PC-3 (cell line): Measurements from ENCODE around the gene C1QTNF12.

Experiments used
- EZH2 ChIP-seq: fragments of 300-600 bp; sonication (generic); IDR thresholded peaks from one replicate; pipeline ENCODE4 v1.6.1; 2017; ENCODE audit warnings: antibody characterized with exemption, mild to moderate bottlenecking, low read length; ENCODE audit not compliant: unreplicated experiment
- TF ChIP-seq, protein P1 (sequence below): fragments of 300-600 bp; sonication (generic); conservative IDR thresholded peaks from 2 replicates; pipeline ENCODE4 v1.5.1; 2017; ENCODE audit warnings: antibody characterized with exemption, low read depth, mild to moderate bottlenecking, low read length

DNA sequence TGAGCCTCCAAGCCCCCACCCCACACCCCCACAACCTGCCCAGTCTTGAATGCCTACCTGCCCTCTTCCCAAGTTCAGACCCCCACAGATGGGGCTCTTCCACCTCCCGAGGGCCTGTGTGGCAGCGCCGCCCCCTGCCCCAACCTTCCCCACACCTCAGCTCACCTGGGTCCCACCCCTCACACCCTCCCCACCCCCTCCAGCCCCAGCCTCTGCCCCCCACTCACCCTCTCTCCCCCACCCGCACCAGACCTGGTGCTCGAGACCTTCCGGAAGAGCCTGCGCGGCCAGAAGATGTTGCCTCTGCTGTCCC is 49.4 kb downstream of the C1QTNF12 start:
- TF ChIP-seq, protein P1, sequence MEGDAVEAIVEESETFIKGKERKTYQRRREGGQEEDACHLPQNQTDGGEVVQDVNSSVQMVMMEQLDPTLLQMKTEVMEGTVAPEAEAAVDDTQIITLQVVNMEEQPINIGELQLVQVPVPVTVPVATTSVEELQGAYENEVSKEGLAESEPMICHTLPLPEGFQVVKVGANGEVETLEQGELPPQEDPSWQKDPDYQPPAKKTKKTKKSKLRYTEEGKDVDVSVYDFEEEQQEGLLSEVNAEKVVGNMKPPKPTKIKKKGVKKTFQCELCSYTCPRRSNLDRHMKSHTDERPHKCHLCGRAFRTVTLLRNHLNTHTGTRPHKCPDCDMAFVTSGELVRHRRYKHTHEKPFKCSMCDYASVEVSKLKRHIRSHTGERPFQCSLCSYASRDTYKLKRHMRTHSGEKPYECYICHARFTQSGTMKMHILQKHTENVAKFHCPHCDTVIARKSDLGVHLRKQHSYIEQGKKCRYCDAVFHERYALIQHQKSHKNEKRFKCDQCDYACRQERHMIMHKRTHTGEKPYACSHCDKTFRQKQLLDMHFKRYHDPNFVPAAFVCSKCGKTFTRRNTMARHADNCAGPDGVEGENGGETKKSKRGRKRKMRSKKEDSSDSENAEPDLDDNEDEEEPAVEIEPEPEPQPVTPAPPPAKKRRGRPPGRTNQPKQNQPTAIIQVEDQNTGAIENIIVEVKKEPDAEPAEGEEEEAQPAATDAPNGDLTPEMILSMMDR, result no peak
- no peak for TF ChIP-seq EZH2
